Left lung (tissue), 10 donors: ENCODE results near the gene CNNM3. TPM values are rescaled to one million over a fixed set of nuclear protein-coding genes. Genes with fewer than 3 reads are reported as not detected.

Experiments
- ATAC-seq: fragments of 200-7000 bp; cut with Tn5 transposase; one replicate; pipeline ENCODE4 v1.9.1; 2020; ENCODE audit warnings: moderate library complexity
- DNase-seq, 4 donors: peaks; one replicate each; pipeline ENCODE4 v3.0.0-alpha.2; 2013 to 2020
- H3K27ac ChIP-seq, 2 donors: fragments of 200-600 bp; sonication (generic) in 1 of 2; one replicate each; pipeline versions ENCODE4 v1.5.0 to v1.8.0; 2020 to 2021
- H3K27me3 ChIP-seq, 2 donors: fragments of 200-600 bp; sonication (generic) in 1 of 2; one replicate each; pipeline versions ENCODE4 v1.5.0 to v1.8.0; 2020 to 2021
- H3K36me3 ChIP-seq, 2 donors: fragments of 200-600 bp; sonication (generic) in 1 of 2; one replicate each; pipeline versions ENCODE4 v1.5.0 to v1.8.0; 2020 to 2021
- H3K4me1 ChIP-seq, 2 donors: fragments of 200-600 bp; one replicate each; pipeline ENCODE4 v1.8.0; 2021
- H3K4me3 ChIP-seq, 2 donors: fragments of 200-600 bp; sonication (generic) in 1 of 2; one replicate each; pipeline versions ENCODE4 v1.5.0 to v1.8.0; 2020 to 2021; ENCODE audit warnings: mild to moderate bottlenecking in 1 of 2
- H3K9me3 ChIP-seq, 2 donors: fragments of 200-600 bp; sonication (generic) in 1 of 2; one replicate each; pipeline versions ENCODE4 v1.5.0 to v1.8.0; 2020 to 2021
- CTCF ChIP-seq, 2 donors: fragments of 200-600 bp; sonication (generic) in 1 of 2; IDR thresholded peaks; one replicate each; pipeline versions ENCODE4 v1.5.0 to v1.8.0; 2021; ENCODE audit warnings: antibody characterized with exemption in 2 of 2
- intact Hi-C, 2 donors: fragments of 100-400 bp; cut with DNase I; formaldehyde crosslinking; loops; one replicate each; pipeline versions ENCODE4 v1.11.2 to v1.14.2; 2022
- polyA plus RNA-seq, 6 donors: library from polyadenylated mRNA; unstranded; fragments of 120-200 nt; gene quantifications; one replicate each; pipeline ENCODE4 v1.2.1, GENCODE V29; 2013; ENCODE audit not compliant: insufficient read length in 6 of 6
- total RNA-seq, 2 donors: library from RNA; stranded (reverse); fragmentation: NEBNext Ultra II Directional; extraction: Animal tissue kit (Norgen Biotek cat#: 25700); gene quantifications; one replicate each; pipeline ENCODE4 v1.2.1, GENCODE V29; 2021
- donor health status: DM: no; HTN: yes; CAD: no.
- donor health status: DM: no; HTN: no; CAD: no.

Gene CNNM3
- total and polyA plus RNA-seq, 8 donors, result 24.8 to 37.9 (median 32.2) TPM

DNA sequence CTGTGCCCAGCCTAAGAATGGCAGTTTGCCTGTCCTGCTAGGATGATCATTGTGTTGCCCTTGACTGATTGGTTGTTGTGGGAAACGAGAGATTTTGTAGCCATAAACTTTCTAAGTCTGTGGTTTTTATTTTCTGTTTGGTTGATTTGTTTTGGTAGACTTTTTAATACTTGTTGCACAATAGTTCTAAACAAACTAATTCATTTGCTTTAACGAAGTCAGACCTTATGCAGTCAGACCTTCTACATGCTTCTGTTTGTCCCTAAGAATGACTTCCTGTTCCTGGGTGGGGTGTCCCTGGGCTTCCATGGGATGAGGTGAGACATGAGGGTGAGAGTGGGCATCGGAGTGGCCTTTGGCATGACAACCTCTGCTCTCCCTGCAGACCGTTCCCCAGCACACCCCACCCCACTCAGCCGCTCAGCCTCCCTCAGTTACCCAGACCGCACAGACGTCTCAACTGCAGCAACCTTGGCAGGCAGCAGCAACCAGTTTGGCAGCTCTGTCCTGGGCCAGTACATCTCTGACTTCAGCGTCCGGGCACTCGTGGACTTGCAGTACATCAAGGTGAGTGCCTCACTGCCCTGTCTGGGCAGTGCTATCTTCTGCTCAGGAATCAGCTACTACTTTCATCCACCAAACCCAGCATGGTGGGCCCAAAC is 7.8 kb upstream of the CNNM3 start:
- no peaks in the 10 kb centered on the region for H3K4me1 ChIP-seq
- no peak overlapping the region for H3K4me3 ChIP-seq
- H3K27ac ChIP-seq, result no peak overlapping the region
- H3K9me3 ChIP-seq, result no peaks in the 10 kb centered on the region
- peaks cover 0 to 21% of the 10 kb centered on the region in 2 donors for H3K36me3 ChIP-seq
- TF ChIP-seq CTCF (IDR thresholded peaks at IDR 0.05), result no peak
- intact Hi-C loops, result no loop called here
- DNase-seq (peak in 1 of 4 donors; percentile 39), ATAC-seq (no peak)
- no peaks in the 10 kb centered on the region for H3K27me3 ChIP-seq

DNA sequence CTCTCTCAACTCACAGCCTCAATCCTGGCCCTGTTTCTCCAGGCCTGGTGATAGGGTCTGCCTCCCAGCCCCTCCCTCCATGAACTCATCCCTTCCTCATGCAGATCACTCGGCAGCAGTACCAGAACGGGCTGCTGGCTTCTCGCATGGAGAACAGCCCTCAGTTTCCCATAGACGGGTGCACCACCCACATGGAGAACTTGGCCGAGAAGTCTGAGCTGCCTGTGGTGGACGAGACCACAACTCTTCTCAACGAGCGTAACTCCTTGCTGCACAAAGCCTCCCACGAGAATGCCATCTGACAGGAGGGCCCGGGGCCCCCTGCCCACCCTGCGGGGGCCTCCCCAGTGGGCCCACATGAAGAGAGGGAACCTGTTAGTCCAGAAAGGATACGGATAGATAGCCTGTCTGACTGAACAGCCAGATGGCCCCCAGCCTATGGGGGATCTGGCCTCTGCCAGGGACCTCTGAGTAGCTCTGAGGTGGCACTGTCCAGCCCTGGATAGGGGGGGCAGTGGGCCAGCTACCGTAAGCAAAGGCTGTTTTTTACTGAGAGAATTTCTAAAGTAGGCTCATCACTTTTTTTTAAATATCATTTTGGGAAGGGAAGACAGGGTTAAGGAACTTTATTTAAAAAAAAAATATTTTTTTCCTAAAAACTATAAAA is 6.7 kb upstream of the CNNM3 start:
- H3K4me3 ChIP-seq, result no peak overlapping the region
- no peaks in the 10 kb centered on the region for H3K27me3 ChIP-seq
- no peak overlapping the region for H3K27ac ChIP-seq
- DNase-seq, result peak in 1 of 4 donors; percentile 49
- no peaks in the 10 kb centered on the region for H3K9me3 ChIP-seq
- no peak for TF ChIP-seq CTCF (IDR thresholded peaks at IDR 0.05)
- H3K36me3 ChIP-seq, result peaks cover 0 to 21% of the 10 kb centered on the region in 2 donors
- no peaks in the 10 kb centered on the region for H3K4me1 ChIP-seq
- no peak for ATAC-seq
- intact Hi-C loops, result no loop called here

DNA sequence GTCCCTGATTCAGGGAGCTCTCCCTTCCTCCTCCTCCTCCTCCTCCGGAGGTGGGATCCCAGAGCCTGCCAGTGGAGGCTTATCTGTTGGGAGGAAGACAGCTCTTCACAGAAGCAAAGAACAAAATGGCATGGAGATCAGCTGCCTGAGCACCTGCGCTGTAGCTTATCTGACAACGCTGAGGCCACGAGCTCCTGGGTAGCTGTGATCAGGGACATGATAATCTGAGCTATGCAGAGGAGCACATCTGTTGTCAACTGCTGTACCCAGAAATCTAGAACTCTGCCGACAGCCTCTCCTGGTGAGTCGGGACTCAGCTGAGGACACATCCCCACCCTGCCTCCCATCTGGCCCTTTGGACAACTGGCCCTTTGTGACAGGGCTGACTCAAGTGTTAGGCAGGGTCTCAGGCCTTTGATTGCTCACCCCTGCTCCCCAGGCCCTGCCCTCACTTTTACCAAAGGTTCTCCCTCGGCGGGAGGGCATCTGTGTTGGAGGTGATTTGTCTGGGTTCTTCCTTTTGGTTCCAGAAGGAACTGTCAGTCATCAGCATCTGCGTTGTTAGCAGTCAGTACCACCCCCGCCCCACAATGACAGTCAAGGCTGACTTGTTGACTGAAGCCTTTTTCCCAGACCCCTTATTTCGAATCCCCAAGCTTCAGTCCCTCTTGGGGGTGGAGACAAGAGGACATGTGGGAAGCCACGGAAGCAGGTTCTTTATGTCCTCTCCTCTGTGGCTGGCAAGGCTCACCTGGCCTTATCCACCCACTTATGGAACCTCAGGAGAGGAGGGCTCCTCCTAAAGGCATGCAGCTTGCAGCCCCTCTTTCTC is 5.9 kb upstream of the CNNM3 start:
- Histone ChIP-seq H3K27ac (no peak overlapping the region), H3K36me3 (peaks cover 0 to 21% of the 10 kb centered on the region in 2 donors), H3K27me3 (no peaks in the 10 kb centered on the region), H3K9me3 (no peaks in the 10 kb centered on the region), H3K4me1 (peaks cover 2 to 3% of the 10 kb centered on the region in 2 donors), H3K4me3 (no peak overlapping the region)
- intact Hi-C loops, result no loop called here
- no peak for TF ChIP-seq CTCF (IDR thresholded peaks at IDR 0.05)
- DNase-seq (peak in 1 of 4 donors; percentile 24), ATAC-seq (no peak)

GRCh38 chr2:96810783-96811192 is 5.3 kb upstream of the CNNM3 start:
- H3K36me3 ChIP-seq, result peaks cover 0 to 21% of the 10 kb centered on the region in 2 donors
- intact Hi-C loops, result no loop called here
- no peak overlapping the region for H3K4me3 ChIP-seq
- DNase-seq (peak in 1 of 4 donors; percentile 16), ATAC-seq (no peak)
- no peak for TF ChIP-seq CTCF (IDR thresholded peaks at IDR 0.05)
- H3K27me3 ChIP-seq, result no peaks in the 10 kb centered on the region
- peaks cover 5 to 8% of the 10 kb centered on the region in 2 donors for H3K4me1 ChIP-seq
- H3K27ac ChIP-seq, result no peak overlapping the region
- H3K9me3 ChIP-seq, result no peaks in the 10 kb centered on the region

DNA sequence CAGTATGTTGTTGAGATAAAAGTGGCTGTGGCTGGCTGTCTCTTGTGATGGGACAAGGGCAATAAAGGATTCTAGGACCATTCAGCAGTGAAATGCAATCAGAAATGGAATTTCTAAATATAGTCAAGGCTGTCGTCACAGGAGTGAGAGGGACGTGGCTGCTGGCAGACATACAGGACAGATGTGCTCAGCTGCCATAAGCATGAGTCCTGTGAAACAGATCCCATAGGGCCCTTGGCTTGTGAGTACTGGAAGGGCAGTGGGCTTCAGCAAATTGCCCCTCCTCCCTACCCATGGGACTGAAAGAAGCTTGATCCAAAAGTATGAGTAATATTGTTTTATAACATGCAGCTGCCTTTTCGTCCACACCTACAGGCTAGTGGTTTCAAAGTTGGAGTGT is 4.2 kb upstream of the CNNM3 start:
- H3K4me3 ChIP-seq, result no peak overlapping the region

More for the DNA sequence above, 4.2 kb upstream of the CNNM3 start:
- DNase-seq, result peak in 1 of 4 donors; percentile 76
- TF ChIP-seq CTCF (IDR thresholded peaks at IDR 0.05), result no peak
- intact Hi-C loops, result no loop called here
- no peaks in the 10 kb centered on the region for H3K27me3 ChIP-seq
- no peak for ATAC-seq
- peaks cover 5 to 9% of the 10 kb centered on the region in 2 donors for H3K4me1 ChIP-seq
- no peaks in the 10 kb centered on the region for H3K9me3 ChIP-seq
- H3K27ac ChIP-seq, result no peak overlapping the region
- peaks cover 0 to 21% of the 10 kb centered on the region in 2 donors for H3K36me3 ChIP-seq
